Measurements from ENCODE around the gene AQP12A. TPM values are rescaled to one million over a fixed set of nuclear protein-coding genes. Genes with fewer than 3 reads are reported as not detected.
"Not testable (repeated sequence)": the region's sequence is repeated elsewhere in the genome, so short reads cannot be mapped to it uniquely, and the experiment has no call there.

The AQP12A gene, protein sequence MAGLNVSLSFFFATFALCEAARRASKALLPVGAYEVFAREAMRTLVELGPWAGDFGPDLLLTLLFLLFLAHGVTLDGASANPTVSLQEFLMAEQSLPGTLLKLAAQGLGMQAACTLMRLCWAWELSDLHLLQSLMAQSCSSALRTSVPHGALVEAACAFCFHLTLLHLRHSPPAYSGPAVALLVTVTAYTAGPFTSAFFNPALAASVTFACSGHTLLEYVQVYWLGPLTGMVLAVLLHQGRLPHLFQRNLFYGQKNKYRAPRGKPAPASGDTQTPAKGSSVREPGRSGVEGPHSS
- polyA plus RNA-seq (ENCODE audit: insufficient read length): 0.76 TPM

DNA sequence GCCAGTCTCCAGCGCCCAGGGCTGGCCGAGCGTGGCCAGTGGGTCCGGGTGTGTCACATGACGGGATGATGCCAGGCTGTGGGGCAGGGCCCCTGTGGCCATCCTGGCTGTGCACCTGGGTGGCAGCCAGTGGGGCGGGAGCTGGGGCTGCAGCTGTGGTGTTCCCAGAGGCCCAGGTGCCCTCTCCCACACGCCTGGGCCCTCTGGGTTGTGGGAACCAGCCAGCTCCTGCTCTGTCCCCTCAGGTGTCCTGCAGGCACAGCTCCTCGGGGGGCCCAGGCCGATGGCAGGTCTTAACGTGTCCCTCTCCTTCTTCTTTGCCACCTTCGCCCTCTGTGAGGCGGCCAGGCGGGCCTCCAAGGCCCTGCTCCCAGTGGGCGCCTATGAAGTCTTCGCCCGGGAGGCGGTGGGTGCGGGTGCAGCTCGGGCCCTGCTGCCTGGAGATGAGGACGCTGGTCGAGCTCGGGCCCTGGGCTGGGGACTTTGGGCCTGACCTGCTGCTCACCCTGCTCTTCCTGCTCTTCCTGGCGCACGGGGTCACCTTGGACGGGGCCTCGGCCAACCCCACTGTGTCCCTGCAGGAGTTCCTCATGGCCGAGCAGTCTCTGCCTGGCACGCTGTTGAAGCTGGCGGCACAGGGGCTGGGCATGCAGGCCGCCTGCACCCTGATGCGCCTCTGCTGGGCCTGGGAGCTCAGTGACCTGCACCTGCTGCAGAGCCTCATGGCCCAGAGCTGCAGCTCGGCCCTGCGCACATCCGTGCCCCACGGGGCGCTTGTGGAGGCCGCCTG is at the start of gene AQP12A:
Gene AQP12A, plus strand, starts transcription at position 236 of the 790 bp plus-strand sequence. Its CDS starts 48 bp downstream, at position 284.
- not testable (repeated sequence) for DNase-seq (ENCODE audit: low read depth)

DNA sequence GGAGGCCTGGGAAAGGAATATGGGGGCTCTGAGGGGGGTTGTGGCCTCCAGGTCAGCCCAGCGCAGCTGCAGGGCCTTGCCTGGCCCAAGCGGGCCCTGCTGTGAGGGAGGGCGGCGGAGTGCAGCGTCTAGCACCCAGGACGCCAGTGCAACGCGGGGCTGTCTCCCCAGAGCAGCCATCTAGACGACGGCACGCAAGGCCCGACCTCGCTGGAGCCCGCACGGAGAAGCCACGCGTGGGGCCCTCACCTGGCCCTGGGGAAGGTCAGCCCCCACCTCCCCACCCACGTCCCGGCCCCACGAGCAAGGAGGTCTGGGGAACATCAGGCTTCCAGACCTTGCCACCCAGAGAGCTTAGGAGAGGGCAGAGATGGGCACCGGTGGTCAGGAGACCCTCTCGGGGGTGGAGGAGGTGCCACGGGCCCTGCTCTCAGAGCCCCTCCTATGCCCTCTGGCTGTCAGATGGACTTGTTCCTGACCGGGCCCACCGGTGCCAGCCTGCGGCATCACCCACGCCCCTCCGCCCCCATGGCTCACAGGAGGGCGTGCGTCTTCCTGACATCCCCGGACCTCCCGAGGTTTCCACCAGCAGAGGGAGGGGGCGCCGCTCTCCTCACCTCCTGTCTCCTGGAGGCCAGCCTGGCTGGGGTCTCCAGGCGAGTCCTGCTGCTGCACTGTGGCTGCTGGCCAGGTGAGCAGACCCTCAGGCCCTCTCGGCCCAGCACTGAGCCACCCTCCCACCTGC is 49.4 kb upstream of the AQP12A start:
- no peak for DNase-seq (ENCODE audit: low read depth)

DNA sequence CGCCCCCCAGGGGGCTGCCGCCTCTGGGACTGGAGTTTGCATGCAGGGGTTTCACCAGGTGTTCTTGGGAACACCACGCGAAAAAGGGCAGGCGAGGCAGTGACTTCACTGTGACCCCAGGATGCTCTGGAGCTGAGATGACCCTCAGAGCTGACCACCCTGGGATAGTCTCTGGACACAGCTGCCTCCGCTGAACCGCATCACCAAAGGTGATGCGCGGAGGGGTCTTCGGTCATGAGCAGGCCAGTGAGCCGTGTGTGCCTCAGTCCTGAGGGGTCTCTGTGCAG is 48.9 kb upstream of the AQP12A start:
- DNase-seq (ENCODE audit: low read depth): no peak

DNA sequence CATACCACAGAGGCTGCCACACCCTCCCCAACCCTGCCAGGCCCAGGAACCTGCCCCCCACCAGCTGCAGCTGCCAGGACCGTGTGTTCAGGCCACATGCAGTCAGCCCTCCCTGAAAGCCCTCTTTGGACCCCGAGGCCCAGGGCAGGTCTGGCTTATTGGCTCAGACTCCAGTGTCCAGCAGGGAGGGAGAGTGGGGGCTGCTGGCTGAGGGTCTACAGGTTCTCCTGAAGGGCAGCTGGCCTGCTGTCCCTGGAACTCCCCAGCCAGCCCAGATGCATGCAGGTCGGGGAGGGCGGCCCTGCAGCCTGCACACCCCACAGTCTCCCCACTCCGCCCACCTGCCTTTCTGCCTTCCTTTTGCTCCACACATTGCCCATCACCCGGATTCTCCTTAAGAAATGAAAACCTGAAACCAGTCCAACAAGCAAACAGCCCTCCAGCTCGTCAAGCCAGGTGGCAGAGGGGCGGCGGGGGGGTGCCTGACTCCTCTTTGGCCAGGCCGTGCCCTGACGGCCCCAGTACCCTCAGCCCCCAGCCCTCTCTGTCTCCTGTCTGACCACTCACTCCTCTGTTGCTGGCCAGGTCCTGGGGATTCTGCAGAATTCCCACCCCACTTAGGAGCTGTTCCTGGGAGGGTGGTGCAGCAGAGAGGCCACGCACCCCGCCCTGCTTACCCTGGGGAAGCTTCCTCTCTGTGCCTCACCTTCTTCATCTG is 48.4 kb upstream of the AQP12A start:
- DNase-seq (ENCODE audit: low read depth): no peak

DNA sequence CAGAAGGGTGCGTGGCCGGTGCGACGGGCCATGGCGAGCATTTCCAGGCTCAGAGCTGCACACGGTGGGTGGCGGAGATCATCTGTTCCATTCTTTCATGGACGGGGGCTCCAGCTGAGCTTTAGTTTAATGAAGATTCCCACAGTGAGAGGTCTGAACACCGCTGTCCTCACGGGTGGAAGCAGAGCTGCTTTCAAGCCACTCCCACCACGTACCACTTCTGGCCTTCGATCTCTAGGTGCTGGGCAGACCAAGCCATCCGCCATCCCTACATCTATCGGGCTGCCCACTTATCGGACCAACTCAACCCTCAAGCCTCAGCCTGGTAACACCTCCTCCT is 47.9 kb upstream of the AQP12A start:
- no peak for DNase-seq (ENCODE audit: low read depth)

DNA sequence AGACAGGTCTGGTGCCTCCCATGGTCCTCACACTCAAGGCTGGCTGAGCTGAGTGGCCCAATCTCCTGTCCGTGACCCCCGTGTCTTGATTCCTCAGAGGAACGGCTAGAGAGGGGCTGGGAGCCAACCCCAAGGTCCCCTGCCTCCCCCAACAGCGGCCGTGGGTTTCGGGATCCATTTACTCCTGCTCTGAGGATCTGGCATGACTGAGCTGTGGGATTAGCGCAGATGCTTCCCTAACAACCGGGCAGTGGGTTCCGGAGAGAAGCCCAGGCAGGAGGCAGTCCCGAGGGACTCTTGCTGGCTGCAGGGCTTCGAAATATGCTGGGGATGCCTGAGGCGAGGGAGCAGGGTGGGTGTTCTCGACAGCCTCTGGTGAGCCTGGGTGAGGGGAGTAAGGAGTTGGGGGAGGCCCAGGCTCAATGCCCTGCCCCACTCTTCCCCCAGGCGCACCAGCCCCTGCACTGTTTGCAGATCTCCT is 47.5 kb upstream of the AQP12A start:
- DNase-seq (ENCODE audit: low read depth): no peak

DNA sequence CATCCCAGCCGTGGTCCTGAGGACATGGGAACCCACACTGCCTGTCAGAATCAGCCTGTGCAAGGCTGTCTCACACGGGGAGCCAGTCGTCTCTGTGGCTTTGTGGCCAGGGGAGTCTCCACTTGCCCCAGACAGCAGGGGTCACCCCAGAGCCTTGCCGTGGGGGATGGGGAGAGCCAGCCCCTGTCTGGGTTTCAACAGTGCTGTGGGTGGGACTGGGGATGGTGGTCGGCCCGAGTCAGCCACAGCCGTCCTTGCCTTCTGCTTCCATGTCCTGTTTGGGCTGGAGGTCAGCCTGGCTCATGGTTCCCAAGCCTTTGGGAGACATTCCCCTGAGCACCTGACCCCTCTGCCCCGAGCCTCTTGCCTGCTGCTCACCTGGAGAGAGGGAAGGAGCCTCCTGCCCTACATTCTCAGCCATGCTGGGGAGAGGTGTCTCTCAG is 46.8 kb upstream of the AQP12A start:
- DNase-seq (ENCODE audit: low read depth): no peak

DNA sequence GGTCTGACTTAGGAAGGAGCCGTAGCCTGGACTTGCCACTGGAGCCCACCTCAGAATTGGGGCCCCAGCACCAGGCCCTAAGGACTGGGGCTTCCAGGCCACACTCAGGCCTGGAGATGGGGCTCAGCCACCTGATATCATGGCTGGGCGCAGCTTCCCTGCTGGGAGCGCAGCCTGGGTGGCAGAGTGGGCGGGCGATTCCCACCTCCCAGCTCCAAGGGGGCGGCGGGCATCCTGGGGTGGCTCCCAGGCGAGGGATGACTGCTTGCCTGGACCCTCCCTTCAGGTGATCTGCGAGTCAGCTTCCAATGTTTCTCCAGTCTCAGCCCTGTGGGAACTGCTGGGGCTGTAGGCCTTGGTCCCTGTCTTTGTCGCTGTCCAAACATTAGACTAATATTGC is 46.3 kb upstream of the AQP12A start:
- no peak for DNase-seq (ENCODE audit: low read depth)

DNA sequence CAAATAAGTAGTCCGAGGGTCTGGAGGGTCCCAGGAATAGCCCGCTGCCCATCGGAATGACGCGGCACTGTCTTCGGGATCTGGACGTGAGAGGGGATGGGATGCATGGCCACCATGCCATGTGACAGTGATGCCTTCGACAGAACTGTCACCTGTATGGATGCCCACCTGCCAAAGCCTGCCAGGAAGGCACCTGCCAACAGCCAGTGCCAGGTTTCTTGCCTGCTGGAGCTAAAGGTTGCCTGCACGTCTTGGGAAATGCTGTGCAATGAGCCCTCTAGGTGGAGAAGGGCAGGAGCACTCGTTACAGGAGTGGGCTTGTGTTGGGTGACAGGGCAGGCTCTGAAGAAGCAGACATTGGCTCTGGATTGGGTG is 45.9 kb upstream of the AQP12A start:
- no peak for DNase-seq (ENCODE audit: low read depth)

DNA sequence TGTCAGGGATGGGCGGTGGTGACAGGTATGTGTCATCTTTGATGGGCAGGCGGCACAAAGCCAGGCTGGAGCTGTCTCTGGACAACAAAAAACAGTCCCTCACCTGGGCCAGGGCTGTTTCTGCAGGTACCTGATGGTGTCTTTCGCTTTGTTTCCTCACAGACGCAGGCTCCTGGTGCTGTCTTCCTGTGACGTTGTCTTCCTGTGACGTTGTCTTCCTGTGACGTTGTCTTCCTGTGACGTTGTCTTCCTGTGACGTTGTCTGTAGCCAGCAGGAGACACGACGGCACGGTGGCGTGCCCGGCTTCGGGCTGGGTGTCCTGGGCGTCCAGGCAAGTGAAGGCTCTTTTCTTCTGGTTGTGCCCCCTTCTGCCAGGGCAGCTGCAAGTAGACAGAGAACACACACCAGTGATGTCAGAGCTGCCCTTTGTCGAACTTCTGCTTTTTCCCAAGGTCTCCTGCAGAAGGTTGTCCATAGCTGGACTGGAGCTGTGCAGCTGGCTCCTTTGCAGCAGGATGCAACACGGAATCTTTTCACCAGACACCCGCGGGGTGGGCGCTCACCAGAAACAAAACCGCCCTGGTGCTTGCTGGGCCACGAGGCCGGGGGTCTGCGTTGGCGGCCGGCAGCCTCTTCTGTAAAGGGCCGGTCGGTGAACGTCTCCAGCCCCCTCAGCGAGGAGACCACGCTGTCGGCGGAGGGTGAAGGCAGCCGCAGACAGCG is 45.3 kb upstream of the AQP12A start:
- no peak for DNase-seq (ENCODE audit: low read depth)

DNA sequence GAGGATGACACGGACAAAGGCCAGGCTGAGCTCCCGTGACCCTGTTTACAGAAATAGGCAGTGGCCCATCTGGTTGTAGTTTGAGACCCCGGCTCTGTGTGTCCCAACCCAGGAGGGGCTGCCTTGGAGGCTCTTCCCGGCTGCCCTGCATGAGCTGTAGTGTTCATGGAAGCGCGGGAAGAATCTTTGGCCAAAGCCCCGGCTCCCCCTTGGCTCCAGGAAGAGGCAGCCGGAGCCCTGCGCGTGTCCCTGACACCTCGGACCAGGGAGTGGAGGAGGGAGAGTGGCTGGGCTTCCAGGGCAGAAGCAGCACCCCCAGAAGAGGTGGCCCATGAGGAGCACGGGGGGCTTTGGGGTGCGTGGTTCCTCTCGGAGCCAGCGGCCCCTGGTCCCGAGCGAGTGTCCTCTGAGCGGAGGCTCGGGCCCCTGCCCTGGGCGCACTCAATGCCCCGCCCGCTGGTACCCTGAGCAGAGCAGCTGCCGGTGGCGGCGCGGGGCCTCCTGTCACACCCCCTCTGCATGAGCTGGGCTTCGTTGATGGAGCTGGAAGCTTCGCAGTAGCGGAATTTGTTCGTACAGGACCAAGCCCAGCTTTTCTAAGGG is 44.7 kb upstream of the AQP12A start:
- DNase-seq (ENCODE audit: low read depth): no peak

DNA sequence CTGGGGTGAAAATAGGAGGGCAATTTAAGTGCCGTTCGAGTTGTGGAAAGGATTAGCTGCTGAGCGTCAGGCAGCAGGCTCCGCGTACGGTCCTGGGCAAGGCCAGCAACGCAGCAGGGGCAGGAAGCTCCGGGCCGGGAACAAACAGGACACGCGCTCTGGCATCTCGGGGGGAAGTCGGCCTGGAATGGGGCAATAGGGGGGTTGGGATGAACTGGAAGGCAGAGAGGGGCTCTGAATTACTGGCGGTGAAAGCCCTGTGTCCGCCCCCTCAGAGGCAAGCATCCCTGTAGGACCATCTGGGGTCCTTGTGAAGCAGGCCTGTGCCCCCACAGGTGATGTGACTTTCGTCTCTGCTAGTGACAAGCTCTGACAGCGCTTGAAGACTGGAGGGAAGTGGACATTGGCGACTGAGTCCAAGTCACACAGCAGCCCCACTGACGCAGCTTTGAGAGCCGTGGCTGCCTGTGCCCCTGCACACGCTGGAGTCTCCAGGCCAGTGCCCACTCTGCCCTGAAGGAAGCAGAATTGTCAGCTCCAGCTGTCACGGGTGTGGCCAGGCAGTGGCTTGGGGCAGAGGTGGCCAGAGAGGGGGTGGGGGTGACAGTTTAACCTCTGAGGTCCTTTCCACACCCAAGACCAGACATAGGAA is 44.0 kb upstream of the AQP12A start:
- no peak for DNase-seq (ENCODE audit: low read depth)

DNA sequence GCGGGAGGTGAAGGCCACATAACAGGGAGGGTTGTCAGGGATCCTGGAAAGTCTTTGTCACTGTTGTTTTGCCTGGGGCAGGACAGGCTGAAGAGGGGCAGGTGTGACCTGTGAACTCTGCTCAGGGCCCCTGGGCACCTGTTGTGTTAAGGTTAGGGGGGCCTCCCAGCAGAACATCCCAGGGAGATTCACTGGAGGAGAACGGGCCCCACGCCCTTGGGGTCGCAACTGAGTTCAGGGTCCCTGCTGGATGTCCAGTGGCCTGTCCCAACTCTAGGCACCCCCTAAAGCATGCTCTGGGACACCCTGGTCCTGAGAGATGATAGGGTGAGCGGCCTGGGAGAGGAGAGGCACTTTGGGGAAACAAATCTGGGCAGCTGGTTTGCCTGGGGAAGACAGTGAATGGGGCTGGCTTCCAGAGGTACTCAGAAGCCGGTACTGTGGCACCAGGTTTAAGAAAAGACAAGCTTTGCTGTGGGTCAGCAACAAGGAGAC is 43.5 kb upstream of the AQP12A start:
- no peak for DNase-seq (ENCODE audit: low read depth)

DNA sequence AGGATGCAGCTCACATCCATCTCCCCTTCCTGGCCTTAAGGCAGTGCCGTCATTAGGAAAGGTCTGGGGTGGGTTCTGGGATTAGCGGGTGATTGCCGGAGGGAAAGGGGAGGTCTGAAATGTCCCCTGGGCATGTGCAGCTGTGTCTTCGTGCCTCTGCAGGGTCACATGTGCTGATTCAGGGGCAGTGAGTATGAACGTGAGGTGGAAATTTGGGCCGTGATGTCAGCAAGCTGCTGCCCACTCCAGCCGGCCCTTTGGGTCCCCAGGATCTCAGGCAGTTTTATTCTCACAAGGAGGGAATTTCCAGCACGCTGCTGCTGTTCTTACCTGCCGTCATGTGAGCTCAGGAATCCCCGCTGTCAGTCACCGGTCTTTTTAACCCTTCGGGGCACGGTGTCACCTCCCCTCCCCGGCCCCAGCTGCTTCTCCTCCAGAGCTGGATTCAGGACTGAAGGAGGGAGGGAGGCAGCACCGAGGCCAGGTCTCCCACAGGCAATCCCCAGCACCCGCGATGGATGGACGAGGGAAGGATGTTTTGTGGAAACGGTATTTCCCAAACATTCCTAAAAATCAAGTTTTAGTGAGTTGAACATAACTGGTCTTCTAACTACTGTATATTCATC is 42.9 kb upstream of the AQP12A start:
- DNase-seq (ENCODE audit: low read depth): no peak

DNA sequence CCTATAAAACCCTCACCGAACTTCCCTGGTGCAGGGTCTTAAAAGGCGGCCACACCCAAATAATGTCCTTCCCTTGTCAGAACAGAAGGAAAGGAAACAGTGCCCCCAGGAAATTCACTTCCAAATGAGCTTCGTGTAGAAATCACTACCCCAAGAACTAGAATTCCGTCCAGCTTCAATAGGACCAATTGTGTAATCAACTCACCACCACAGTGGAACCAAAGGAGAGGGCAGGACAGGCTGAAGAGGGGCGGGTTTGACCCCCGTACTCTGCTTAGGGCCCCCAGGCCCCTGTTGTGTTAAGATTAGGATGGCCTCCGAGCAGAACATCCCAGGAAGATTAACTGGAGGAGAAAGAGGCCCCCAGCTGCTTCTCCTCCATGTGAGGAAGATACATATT is 42.3 kb upstream of the AQP12A start:
- DNase-seq (ENCODE audit: low read depth): no peak

DNA sequence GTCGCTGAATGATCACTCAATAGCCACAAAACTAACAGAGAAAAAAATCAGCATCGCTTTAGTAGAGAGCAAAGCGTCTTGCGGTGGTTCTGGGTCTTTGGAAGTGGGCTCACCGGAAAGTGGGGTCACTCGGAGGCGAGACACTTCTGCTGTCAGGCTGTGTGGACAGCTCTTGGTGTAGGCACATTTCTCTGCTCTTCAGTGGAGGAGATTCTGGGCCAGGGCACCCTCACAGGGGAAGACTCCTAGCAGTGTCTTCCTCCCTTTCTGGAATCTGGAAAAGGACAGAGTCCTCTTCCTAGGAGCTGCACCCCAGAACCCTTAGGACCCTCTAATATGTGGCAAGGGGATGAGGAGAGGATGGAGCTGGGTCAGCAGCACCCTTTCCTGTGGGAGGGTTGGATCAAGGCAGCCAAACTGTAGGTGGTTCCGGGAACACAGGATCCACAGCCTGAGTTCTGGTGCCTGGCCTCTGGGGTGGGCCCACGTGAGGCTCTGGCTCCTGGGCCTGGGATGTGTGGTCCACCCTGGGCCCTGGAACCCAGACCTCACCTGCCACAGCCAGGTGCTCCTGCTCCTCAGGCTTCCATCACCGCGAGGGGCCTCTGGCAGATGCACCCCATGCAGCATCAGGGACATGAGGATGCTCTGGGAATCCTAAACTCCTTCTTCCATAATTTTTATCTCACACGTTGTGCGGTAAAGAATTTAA is 41.3 kb upstream of the AQP12A start:
- DNase-seq (ENCODE audit: low read depth): no peak

DNA sequence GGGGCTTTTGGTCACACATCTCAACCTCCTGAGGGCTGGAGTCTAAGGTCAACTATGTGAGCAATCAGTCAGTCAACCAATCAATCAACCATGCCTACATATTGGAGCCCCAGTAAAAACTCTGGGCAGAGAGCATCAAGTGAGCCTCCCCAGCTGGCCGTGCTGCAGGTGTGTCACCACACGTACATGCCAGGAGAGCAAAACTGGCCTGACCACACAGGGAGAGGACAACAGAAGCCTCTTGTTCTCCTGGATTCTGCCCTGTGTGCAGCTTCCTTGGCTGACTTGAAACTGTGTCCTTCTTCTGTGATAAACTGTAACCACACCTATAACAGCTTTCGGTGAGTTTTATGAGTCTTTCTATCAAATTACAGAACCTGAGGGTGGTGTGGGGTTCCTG is 40.5 kb upstream of the AQP12A start:
- no peak for DNase-seq (ENCODE audit: low read depth)

DNA sequence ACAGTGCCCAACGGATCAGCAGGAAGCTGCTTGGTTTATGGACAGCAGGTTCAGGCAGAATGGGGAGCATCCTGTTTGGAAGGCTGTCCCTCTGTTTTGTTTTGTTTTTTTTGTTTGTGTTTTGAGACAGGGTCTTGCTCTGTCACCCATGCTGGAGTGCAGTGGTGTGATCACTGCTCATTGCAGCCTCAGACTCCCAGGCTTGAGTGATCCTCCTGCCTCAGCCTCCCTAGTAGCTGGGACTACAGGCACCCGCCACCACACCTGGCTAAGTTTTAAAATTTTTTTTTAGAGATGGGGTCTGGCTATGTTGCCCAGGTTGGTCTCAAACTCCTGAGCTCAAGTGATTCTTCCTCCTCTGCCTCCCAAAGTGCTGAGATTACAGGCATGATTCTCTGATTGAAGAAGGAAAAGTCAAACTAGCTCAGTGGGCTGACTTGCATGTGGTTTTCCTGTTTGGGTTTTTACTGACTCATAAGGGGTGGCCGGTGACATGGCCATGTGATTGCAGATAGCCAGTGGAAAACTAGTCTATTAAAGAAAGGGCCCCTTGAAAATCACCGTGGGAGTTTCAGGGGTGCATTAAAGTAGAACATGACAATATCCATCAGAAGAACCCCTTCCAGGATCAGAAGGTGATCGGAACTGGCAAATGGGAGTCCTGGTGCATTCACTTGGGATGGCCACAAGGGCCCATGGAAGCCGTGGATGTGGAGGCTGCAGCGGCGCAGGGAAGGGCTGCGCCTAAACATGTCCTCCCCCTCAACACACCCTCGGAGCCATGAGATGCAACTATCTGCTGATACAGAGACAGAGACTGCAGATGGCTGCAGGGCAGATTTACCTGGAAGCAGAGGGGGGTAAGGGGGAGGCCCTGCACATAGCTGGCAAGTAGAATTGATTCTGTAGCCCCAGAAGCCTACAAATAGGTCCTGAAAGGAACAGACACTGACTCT is 35.5 kb upstream of the AQP12A start:
- DNase-seq (ENCODE audit: low read depth): no peak

Data from forelimb muscle (tissue), 1 donor.